H1 (cell line): ENCODE measurements around the gene CHMP1B. TPM values are rescaled to one million over a fixed set of nuclear protein-coding genes. Genes with fewer than 3 reads are reported as not detected.

Source experiments
- CTCF ChIA-PET: fragments of 300-600 bp; sonication (Branson Sonifier 250); formaldehyde crosslinking; loops from one replicate; lab custom pipeline; 2021; ENCODE audit not compliant: partially characterized antibody; lab: Charles Lee
- POLR2A ChIA-PET: fragments of 300-600 bp; sonication (Branson Sonifier 250); formaldehyde crosslinking; loops from one replicate; lab custom pipeline; 2021; ENCODE audit warnings: inconsistent platforms; ENCODE audit not compliant: partially characterized antibody; lab: Charles Lee
- DNase-seq, 2 experiments: peaks; one replicate each; pipeline versions ENCODE4 v3.0.0 to v3.0.0-alpha.2; 2010 to 2022; ENCODE audit warnings: low spot score in 2 of 2, low read depth in 1 of 2, mixed read lengths in 1 of 2
- FAIRE-seq: peaks from 2 replicates; lab custom pipeline; 2011; peaks lifted over from hg19 to GRCh38; lab: Jason Lieb, UNC
- H2AFZ ChIP-seq: 2 replicates; pipeline ENCODE4 v1.8.1; 2012; ENCODE audit warnings: low read length, inconsistent platforms
- H2AK5ac ChIP-seq: 2 replicates; pipeline ENCODE4 v1.6.1; 2013; ENCODE audit warnings: low read depth, low read length
- H2BK120ac ChIP-seq: replicated peaks from 2 replicates; pipeline ENCODE3; 2013; ENCODE audit warnings: low read depth, low read length, inconsistent platforms
- H2BK12ac ChIP-seq: 2 replicates; pipeline ENCODE4 v1.6.1; 2013; ENCODE audit warnings: low read depth, low read length
- H2BK15ac ChIP-seq: 2 replicates; pipeline ENCODE4 v1.6.1; 2013; ENCODE audit warnings: low read length
- H2BK20ac ChIP-seq: 2 replicates; pipeline ENCODE4 v1.6.1; 2013; ENCODE audit warnings: low read length
- H2BK5ac ChIP-seq: 2 replicates; pipeline ENCODE4 v1.6.1; 2013; ENCODE audit warnings: low read depth, low read length
- H3K14ac ChIP-seq: 2 replicates; pipeline ENCODE4 v1.6.1; 2013; ENCODE audit warnings: inconsistent platforms; ENCODE audit not compliant: insufficient read length
- H3K18ac ChIP-seq: 2 replicates; pipeline ENCODE4 v1.6.1; 2013; ENCODE audit warnings: low read length; ENCODE audit errors: extremely low read depth
- H3K23ac ChIP-seq: 2 replicates; pipeline ENCODE4 v1.6.1; 2013; ENCODE audit warnings: inconsistent platforms; ENCODE audit not compliant: insufficient read length
- H3K23me2 ChIP-seq: 2 replicates; pipeline ENCODE4 v1.6.1; 2013; ENCODE audit warnings: low read depth, low read length
- H3K27ac ChIP-seq: 2 replicates; pipeline ENCODE4 v1.6.1; 2011; ENCODE audit warnings: low read depth, low read length, inconsistent platforms
- H3K27me3 ChIP-seq, 4 experiments: replicated peaks in 1 of 4; 1 replicate in 1 of 4; 2 replicates in 3 of 4; pipeline versions ENCODE4 v1.6.1 to v1.8.1; 2011 to 2013; ENCODE audit warnings: low read length in 3 of 4, mild to moderate bottlenecking in 3 of 4, inconsistent platforms in 2 of 4, mixed read lengths in 2 of 4, moderate library complexity in 1 of 4; ENCODE audit not compliant: control insufficient read depth in 3 of 4, insufficient read depth in 3 of 4; ENCODE audit errors: extremely low read depth in 1 of 4
- H3K36me3 ChIP-seq, 4 experiments: 2 replicates each; pipeline versions ENCODE4 v1.6.1 to v1.8.1; 2011 to 2013; ENCODE audit warnings: mild to moderate bottlenecking in 4 of 4, low read length in 3 of 4, moderate library complexity in 2 of 4, control low read depth in 1 of 4, inconsistent platforms in 1 of 4; ENCODE audit not compliant: insufficient read depth in 4 of 4, control insufficient read depth in 2 of 4
- H3K4ac ChIP-seq: replicated peaks from 2 replicates; pipeline ENCODE3; 2013; ENCODE audit warnings: low read length, low read depth, mixed read lengths, inconsistent platforms; ENCODE audit not compliant: insufficient read length
- H3K4me1 ChIP-seq, 4 experiments: replicated peaks in 1 of 4; 1 replicate in 1 of 4; 2 replicates in 3 of 4; pipeline versions ENCODE4 v1.6.1 to v1.8.1; 2011 to 2013; ENCODE audit warnings: low read length in 3 of 4, inconsistent platforms in 2 of 4, mixed read lengths in 1 of 4; ENCODE audit not compliant: insufficient read depth in 4 of 4, control insufficient read depth in 3 of 4
- H3K4me2 ChIP-seq, 2 experiments: 2 replicates each; pipeline versions ENCODE4 v1.6.1 to v1.8.1; 2011 to 2013; ENCODE audit warnings: low read depth in 2 of 2, low read length in 2 of 2, control low read depth in 1 of 2, inconsistent platforms in 1 of 2, mild to moderate bottlenecking in 1 of 2; ENCODE audit not compliant: insufficient read depth in 1 of 2
- H3K4me3 ChIP-seq, 4 experiments: fragments of 200-600, 300-600 bp in 1 of 4; sonication (generic), shearing (Covaris generic), sonication (Bioruptor Twin) in 1 of 4; 2 replicates each; pipeline versions ENCODE4 v1.5.1 to v1.8.1; 2011 to 2016; ENCODE audit warnings: low read length in 4 of 4, low read depth in 3 of 4, control low read depth in 2 of 4, inconsistent platforms in 2 of 4, mild to moderate bottlenecking in 2 of 4, mixed read lengths in 1 of 4, moderate library complexity in 1 of 4; ENCODE audit not compliant: insufficient read depth in 2 of 4; ENCODE audit errors: extremely low read depth in 1 of 4
- H3K56ac ChIP-seq: replicated peaks from 2 replicates; pipeline ENCODE3; 2013; ENCODE audit warnings: low read depth, mild to moderate bottlenecking, mixed read lengths, low read length, inconsistent platforms; ENCODE audit not compliant: insufficient read length
- H3K79me1 ChIP-seq: 2 replicates; pipeline ENCODE4 v1.6.1; 2013; ENCODE audit warnings: low read depth, low read length, control low read depth
- H3K79me2 ChIP-seq, 2 experiments: 2 replicates each; pipeline versions ENCODE4 v1.6.1 to v1.8.1; 2012 to 2013; ENCODE audit warnings: low read length in 2 of 2, mild to moderate bottlenecking in 2 of 2, inconsistent platforms in 1 of 2; ENCODE audit not compliant: insufficient read depth in 2 of 2, control insufficient read depth in 1 of 2
- H3K9ac ChIP-seq, 4 experiments: replicated peaks in 1 of 4; 1 replicate in 1 of 4; 2 replicates in 3 of 4; pipeline versions ENCODE4 v1.6.1 to v1.8.1; 2011 to 2013; ENCODE audit warnings: low read depth in 3 of 4, low read length in 3 of 4, control low read depth in 2 of 4, mild to moderate bottlenecking in 2 of 4, moderate library complexity in 2 of 4, inconsistent platforms in 1 of 4; ENCODE audit errors: extremely low read depth in 1 of 4
- H3K9me3 ChIP-seq, 2 experiments: 2 replicates each; pipeline versions ENCODE4 v1.6.1 to v1.8.1; 2012 to 2013; ENCODE audit warnings: mild to moderate bottlenecking in 2 of 2, moderate library complexity in 2 of 2, control low read depth in 1 of 2, inconsistent platforms in 1 of 2, low read depth in 1 of 2, low read length in 1 of 2, mixed read lengths in 1 of 2; ENCODE audit not compliant: insufficient read depth in 2 of 2
- H4K20me1 ChIP-seq, 2 experiments: replicated peaks in 1 of 2; 2 replicates each; pipeline versions ENCODE3 to v1.8.1; 2011 to 2013; ENCODE audit warnings: inconsistent platforms in 2 of 2, low read length in 2 of 2, mild to moderate bottlenecking in 1 of 2; ENCODE audit not compliant: insufficient read depth in 2 of 2, control insufficient read depth in 1 of 2
- H4K5ac ChIP-seq: 2 replicates; pipeline ENCODE4 v1.6.1; 2013; ENCODE audit warnings: low read length, low read depth, mixed read lengths, inconsistent platforms; ENCODE audit not compliant: insufficient read length
- H4K8ac ChIP-seq: 2 replicates; pipeline ENCODE4 v1.8.0; 2013; ENCODE audit warnings: mild to moderate bottlenecking, moderate library complexity, low read length, inconsistent platforms; ENCODE audit not compliant: insufficient read depth; ENCODE audit errors: extremely low read depth
- H4K91ac ChIP-seq: replicated peaks from 2 replicates; pipeline ENCODE3; 2013; ENCODE audit warnings: low read length, mixed read lengths, inconsistent platforms; ENCODE audit not compliant: insufficient read length
- CBX8 ChIP-seq: fragments of 300-800, 300-1000 bp; sonication (generic); IDR thresholded peaks from 2 replicates; pipeline ENCODE4 v1.7.1; 2016; ENCODE audit warnings: low read depth, low read length, borderline replicate concordance
- SIX5 ChIP-seq: IDR thresholded peaks from 2 replicates; pipeline ENCODE4 v1.6.1; 2011; ENCODE audit warnings: mild to moderate bottlenecking, low read depth, low read length
- WGBS, 2 experiments: shearing (Covaris generic) in 1 of 2; methylation state at CpG; one replicate each; pipeline versions ENCODE4 v1.1.6 to v1.1.7; 2013 to 2015; ENCODE audit warnings: low lambda C conversion rate in 2 of 2, mixed read lengths in 2 of 2, inconsistent platforms in 1 of 2, low coverage in 1 of 2, missing lambda C conversion rate in 1 of 2; ENCODE audit not compliant: insufficient replicate concordance in 2 of 2, insufficient coverage in 1 of 2, insufficient read length in 1 of 2; ENCODE audit errors: extremely low coverage in 1 of 2, missing lambda C conversion rate in 1 of 2; 5-methylcytosine and 5-hydroxymethylcytosine counted together
- polyA plus RNA-seq, 7 experiments: library from polyadenylated mRNA; depleted of rRNA in 3 of 7; stranded (reverse) in 5 of 7; unstranded in 2 of 7; fragments of >200 nt in 5 of 7; fragments of 200-250 nt in 2 of 7; gene quantifications; 1 replicate in 5 of 7; 2 replicates in 1 of 7; 4 replicates in 1 of 7; pipeline versions ENCODE4 v1.2.1 to v1.2.3, GENCODE V29; 2011 to 2013; ENCODE audit warnings: missing spikeins in 2 of 7, mixed read lengths in 2 of 7
- total RNA-seq: library from RNA; stranded (reverse); fragmentation: NEBNext Ultra II Directional; extraction: Animal tissue kit (Norgen Biotek cat#: 25700); gene quantifications from 2 replicates; pipeline ENCODE4 v1.2.1, GENCODE V29; 2021
- TF ChIP-seq, protein P1 (sequence below): IDR thresholded peaks from 2 replicates; pipeline ENCODE4 v1.6.1; 2011; ENCODE audit warnings: low read depth, mild to moderate bottlenecking, low read length; ENCODE audit not compliant: insufficient read depth

The CHMP1B gene
- total and polyA plus RNA-seq, 2 of the 8 experiments (the other 6 are each of a cell fraction or from before 2014, with no cell fraction given) = 30.5 to 43.2 TPM

DNA sequence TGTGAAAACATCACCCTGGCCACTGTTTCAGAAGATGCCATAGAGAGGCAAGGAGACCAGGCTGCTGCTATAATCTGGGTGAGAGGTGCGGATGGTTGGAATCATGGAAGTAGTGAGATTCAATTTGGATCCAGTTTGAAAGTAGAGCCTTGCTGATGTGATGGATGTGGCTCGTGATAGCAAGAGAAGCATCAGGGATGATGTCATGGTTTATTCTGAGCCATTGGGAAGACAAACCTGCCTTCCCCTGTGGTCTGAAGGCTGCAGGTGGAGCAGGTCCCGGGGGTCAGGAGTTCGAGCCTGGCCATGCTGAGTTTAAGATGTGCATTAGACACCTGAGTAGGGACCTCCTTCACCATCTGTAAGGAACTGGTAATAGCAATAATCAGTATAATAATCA lies 49.6 kb upstream of the CHMP1B start:
- no peak overlapping the region for H3K4ac ChIP-seq
- no peak overlapping the region for H3K4me3 ChIP-seq
- 0 out of 2 replicates have a peak overlapping the region, but pooled peaks have one; percentile 16 for H2BK20ac ChIP-seq
- no peak overlapping the region for H2BK120ac ChIP-seq
- no peaks in the 10 kb centered on the region for H3K36me3 ChIP-seq
- no peak overlapping the region for H3K4me2 ChIP-seq
- no peak for TF ChIP-seq SIX5
- TF ChIP-seq, protein P1, sequence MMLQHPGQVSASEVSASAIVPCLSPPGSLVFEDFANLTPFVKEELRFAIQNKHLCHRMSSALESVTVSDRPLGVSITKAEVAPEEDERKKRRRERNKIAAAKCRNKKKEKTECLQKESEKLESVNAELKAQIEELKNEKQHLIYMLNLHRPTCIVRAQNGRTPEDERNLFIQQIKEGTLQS = no peak
- no peak for TF ChIP-seq CBX8
- no peaks in the 10 kb centered on the region for H4K20me1 ChIP-seq
- H2AFZ ChIP-seq = no peak overlapping the region
- no peak overlapping the region for H2AK5ac ChIP-seq
- no peak overlapping the region for H4K5ac ChIP-seq
- no peaks in the 10 kb centered on the region for H3K79me2 ChIP-seq
- H2BK15ac ChIP-seq = no peak overlapping the region
- no peaks in the 10 kb centered on the region for H3K9me3 ChIP-seq
- H3K4me1 ChIP-seq = peaks cover 0 to 3% (median 1%) of the 10 kb centered on the region in 4 experiments; a peak in 3 of 7 replicates
- H4K91ac ChIP-seq = no peak overlapping the region
- H2BK12ac ChIP-seq = no peak overlapping the region
- H3K23me2 ChIP-seq = peaks cover 3% of the 10 kb centered on the region; the same call in 1 of the 2 replicates
- no peak overlapping the region for H3K18ac ChIP-seq
- no peak overlapping the region for H4K8ac ChIP-seq
- FAIRE-seq (no peak), DNase-seq (no peak)
- H3K14ac ChIP-seq = no peak overlapping the region
- no peak overlapping the region for H3K23ac ChIP-seq
- H2BK5ac ChIP-seq = no peak overlapping the region
- H3K79me1 ChIP-seq = no peaks in the 10 kb centered on the region
- ChIA-PET POLR2A (no interaction called here), CTCF (no interaction called here)
- H3K56ac ChIP-seq = no peak overlapping the region
- 92% methylated on average over 4 of the region's 4 CpGs; no CpG with 5 or more reads in 1 of the 2 experiments for WGBS, 2 experiments
- H3K27me3 ChIP-seq = no peaks in the 10 kb centered on the region
- H3K9ac ChIP-seq = no peak overlapping the region
- H3K27ac ChIP-seq = no peak overlapping the region
